Measurements from ENCODE around the gene RWDD2A. TPM values are rescaled to one million over a fixed set of nuclear protein-coding genes. Genes with fewer than 3 reads are reported as not detected.

RWDD2A gene
- 3.7 and 4.6 TPM in 2 replicates for total RNA-seq

DNA sequence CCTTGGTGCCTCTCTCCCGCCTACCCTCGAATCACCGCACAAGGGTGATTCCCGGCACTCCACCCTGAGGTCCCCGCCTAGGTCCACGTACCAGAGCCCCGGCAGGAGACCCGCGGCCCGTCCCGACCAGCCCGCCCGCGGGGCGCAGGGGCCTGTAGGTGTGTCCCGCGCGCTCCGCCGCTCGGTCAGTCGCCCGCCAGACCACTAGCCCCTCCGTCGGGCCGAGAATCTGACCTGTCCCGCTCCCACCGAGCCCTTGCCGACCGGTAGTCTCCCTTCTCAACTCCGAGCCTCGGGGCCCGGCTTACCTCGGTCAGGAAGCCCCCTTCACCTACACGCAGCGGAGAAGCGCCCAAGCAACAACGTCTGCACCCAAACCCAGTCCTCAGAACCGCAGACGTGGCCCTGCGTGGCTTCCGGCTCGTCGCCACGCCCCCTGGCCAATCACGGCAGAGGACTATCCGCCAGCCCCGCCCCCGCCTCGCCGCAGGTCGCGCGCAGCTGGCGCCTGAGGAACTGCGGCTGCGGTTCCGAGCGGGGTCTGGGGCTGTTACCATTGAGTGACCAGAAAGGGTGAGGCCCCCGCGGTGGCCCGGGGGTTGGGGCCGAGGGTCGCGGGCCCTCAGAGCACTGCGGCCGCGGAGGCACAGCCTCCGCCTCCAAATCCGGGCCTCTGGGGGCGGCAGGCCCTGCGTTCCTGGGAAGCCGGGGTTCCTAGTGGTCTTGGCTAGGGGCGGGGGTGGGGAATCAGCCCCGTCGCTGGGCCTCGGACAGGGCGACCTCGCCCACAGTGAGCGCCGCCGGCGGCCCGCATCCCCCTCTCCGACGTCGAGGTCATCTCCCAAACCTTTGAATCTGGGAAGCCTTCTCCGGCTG is at the start of gene RWDD2A, which contains the start of gene PGM3:
Gene RWDD2A, plus strand, starts transcription at position 487 of the 876 bp plus-strand sequence. CDS start 1,095 bp downstream, outside the sequence.
Gene PGM3, minus strand, starts transcription at position 395 of the 876 bp plus-strand sequence. CDS start 2,253 bp downstream, outside the sequence.

Other genes starting within 250 kb of the RWDD2A start
- gene UBE3D, start 127.5 kb upstream of the RWDD2A start, total RNA-seq = 2.1 and 3.8 TPM in 2 replicates
- 11.9 and 23.9 TPM in 2 replicates for gene DOP1A, start 125.7 kb upstream of the RWDD2A start, total RNA-seq
- gene PGM3, start 92 bp upstream of the RWDD2A start, total RNA-seq = 69.0 and 72.3 TPM in 2 replicates
- 2.6 and 2.7 TPM in 2 replicates for gene ME1, start 237.7 kb downstream of the RWDD2A start, total RNA-seq

All from dermis lymphatic vessel endothelial cell (primary cell).